OCI-LY7 (cell line): ENCODE results near the gene IQCH. TPM values are rescaled to one million over a fixed set of nuclear protein-coding genes. Genes with fewer than 3 reads are reported as not detected.

Source experiments
- BruUV-seq: library from RNA; stranded (reverse); fragments of 400-500 nt; replicated peaks from 2 replicates; lab custom pipeline; 2021; lab: Mats Ljungman, UMichigan
- CTCF ChIA-PET: fragments of 300-600 bp; sonication (Branson Sonifier 250); formaldehyde crosslinking; loops from one replicate; lab custom pipeline; 2022; ENCODE audit warnings: antibody characterized with exemption; ENCODE audit not compliant: unreplicated experiment; lab: Charles Lee
- POLR2A ChIA-PET: fragments of 300-600 bp; sonication (Branson Sonifier 250); formaldehyde crosslinking; loops from one replicate; lab custom pipeline; 2022; ENCODE audit warnings: antibody characterized with exemption; lab: Charles Lee
- DNase-seq: peaks from one replicate; pipeline ENCODE4 v3.0.0-alpha.2; 2015; ENCODE audit warnings: low spot score
- H2AFZ ChIP-seq: fragments of 200-600 bp; sonication (generic), shearing (Covaris generic); 2 replicates; pipeline ENCODE4 v1.6.1; 2014; ENCODE audit warnings: mild to moderate bottlenecking, antibody characterized with exemption, low read length, moderate library complexity
- H3K27ac ChIP-seq: fragments of 200-600 bp; sonication (generic); 2 replicates; pipeline ENCODE4 v1.5.1; 2014; ENCODE audit warnings: mixed run types, low read depth, mild to moderate bottlenecking, moderate library complexity, low read length, inconsistent platforms; ENCODE audit not compliant: poor library complexity, severe bottlenecking
- H3K36me3 ChIP-seq: fragments of 200-600 bp; sonication (generic); 2 replicates; pipeline ENCODE4 v1.6.1; 2014; ENCODE audit warnings: mild to moderate bottlenecking, antibody characterized with exemption, low read length, moderate library complexity, mixed read lengths; ENCODE audit not compliant: insufficient read depth
- H3K4me1 ChIP-seq: fragments of 200-600 bp; sonication (generic); 2 replicates; pipeline ENCODE4 v1.5.1; 2014; ENCODE audit warnings: mild to moderate bottlenecking, low read length; ENCODE audit not compliant: insufficient read depth, poor library complexity, severe bottlenecking
- H3K4me2 ChIP-seq: fragments of 200-600 bp; sonication (generic); 2 replicates; pipeline ENCODE4 v1.6.1; 2014; ENCODE audit warnings: mild to moderate bottlenecking, low read length
- H3K4me3 ChIP-seq: fragments of 200-600 bp; sonication (generic); 2 replicates; pipeline ENCODE4 v1.5.1; 2014; ENCODE audit warnings: mild to moderate bottlenecking, low read depth, low read length; ENCODE audit not compliant: poor library complexity, severe bottlenecking
- H3K79me2 ChIP-seq: fragments of 200-600 bp; sonication (generic); 2 replicates; pipeline ENCODE4 v1.6.1; 2016; ENCODE audit warnings: low read depth, mild to moderate bottlenecking, low read length, moderate library complexity, mixed read lengths; ENCODE audit not compliant: insufficient read depth
- H3K9me2 ChIP-seq: fragments of 200-600 bp; sonication (generic); 2 replicates; pipeline ENCODE4 v1.6.1; 2016; ENCODE audit warnings: mild to moderate bottlenecking, low read length, mixed read lengths; ENCODE audit not compliant: insufficient read depth
- H3K9me3 ChIP-seq: fragments of 200-600 bp; sonication (generic); 2 replicates; pipeline ENCODE4 v1.6.1; 2014; ENCODE audit warnings: mild to moderate bottlenecking, mixed run types, low read length, mixed read lengths
- H4K20me1 ChIP-seq: fragments of 200-600 bp; sonication (generic); 2 replicates; pipeline ENCODE4 v1.6.1; 2014; ENCODE audit warnings: mild to moderate bottlenecking, antibody characterized with exemption, low read length, moderate library complexity, mixed read lengths; ENCODE audit not compliant: insufficient read depth
- CTCF ChIP-seq: fragments of 200-600 bp; sonication (generic); conservative IDR thresholded peaks from 2 replicates; pipeline ENCODE4 v1.5.1; 2014; ENCODE audit warnings: mild to moderate bottlenecking, antibody characterized with exemption, low read length, moderate library complexity, mixed read lengths
- EZH2phosphoT487 ChIP-seq: fragments of 200-600 bp; sonication (generic); IDR thresholded peaks from 2 replicates; pipeline ENCODE4 v1.6.1; 2018; ENCODE audit warnings: low read depth, borderline replicate concordance, mild to moderate bottlenecking, mixed run types, antibody characterized with exemption, low read length, moderate library complexity, mixed read lengths
- intact Hi-C: fragments of 100-400 bp; cut with micrococcal nuclease; formaldehyde crosslinking; loops from one replicate; pipeline ENCODE4 v1.10.0; 2022; ENCODE audit not compliant: unreplicated experiment
- total RNA-seq, 2 experiments: library from RNA; depleted of rRNA in 1 of 2; stranded (reverse); fragments of >200 nt in 1 of 2; shearing (Covaris generic) in 1 of 2; gene quantifications; 2 replicates each; pipeline ENCODE4 v1.2.3, GENCODE V29; 2014 to 2022

IQCH gene
- total RNA-seq, 2 experiments from 2014 or later: 3.9 to 5.8 TPM

GRCh38 chr15:67463488-67463887 lies 208.9 kb downstream of the IQCH start:
- CTCF ChIA-PET: no interaction called here

GRCh38 chr15:67465196-67465952 lies 210.8 kb downstream of the IQCH start:
- Histone ChIP-seq H3K27ac (no peak overlapping the region), H3K4me2 (no peak overlapping the region), H3K9me3 (no peaks in the 10 kb centered on the region), H3K9me2 (no peaks in the 10 kb centered on the region), H3K36me3 (no peaks in the 10 kb centered on the region), H3K79me2 (no peaks in the 10 kb centered on the region), H4K20me1 (no peaks in the 10 kb centered on the region), H2AFZ (no peak overlapping the region), H3K4me3 (no peak overlapping the region), H3K4me1 (no peaks in the 10 kb centered on the region)
- TF ChIP-seq CTCF (no peak), EZH2phosphoT487 (no peak)
- ChIA-PET POLR2A (no interaction called here), CTCF (no interaction called here)
- no TSS peak for BruUV-seq
- DNase-seq: no peak
- intact Hi-C loops: no loop called here

More at GRCh38 chr15:67463488-67463887, 208.9 kb downstream of the IQCH start:
- Histone ChIP-seq H3K79me2 (no peaks in the 10 kb centered on the region), H3K4me2 (no peak overlapping the region), H3K4me1 (no peaks in the 10 kb centered on the region), H4K20me1 (no peaks in the 10 kb centered on the region), H2AFZ (no peak overlapping the region), H3K4me3 (no peak overlapping the region), H3K9me3 (no peaks in the 10 kb centered on the region), H3K9me2 (no peaks in the 10 kb centered on the region), H3K36me3 (no peaks in the 10 kb centered on the region), H3K27ac (no peak overlapping the region)
- POLR2A ChIA-PET: no interaction called here
- intact Hi-C loops: no loop called here
- no peak for DNase-seq
- TF ChIP-seq EZH2phosphoT487 (no peak), CTCF (no peak)
- no TSS peak for BruUV-seq

- H3K4me3 ChIP-seq: no peak overlapping the region
- no TSS peak for BruUV-seq
- no peak overlapping the region for H3K27ac ChIP-seq
- no peaks in the 10 kb centered on the region for H3K9me2 ChIP-seq
- H3K79me2 ChIP-seq: no peaks in the 10 kb centered on the region
- H3K36me3 ChIP-seq: no peaks in the 10 kb centered on the region
- no peak overlapping the region for H3K4me2 ChIP-seq
- intact Hi-C loops: no loop called here
- no peak for TF ChIP-seq CTCF
- no peak for TF ChIP-seq EZH2phosphoT487
- H3K9me3 ChIP-seq: no peaks in the 10 kb centered on the region
- H4K20me1 ChIP-seq: no peaks in the 10 kb centered on the region
- no peak overlapping the region for H2AFZ ChIP-seq
- DNase-seq: no peak
- ChIA-PET CTCF (no interaction called here), POLR2A (no interaction called here)
- H3K4me1 ChIP-seq: no peaks in the 10 kb centered on the region
Observed at GRCh38 chr15:67468416-67468815, 213.8 kb downstream of the IQCH start.
